T-helper 1 cell treated with Interleukin-12 subunit alpha and Interleukin-12 subunit beta and Interleukin-4 antibody, amounts not matched to agents 30 ng/mL and 1 ng/mL, for 36 hours (primary cell): ENCODE results near the gene AMBRA1. TPM values are rescaled to one million over a fixed set of nuclear protein-coding genes. Genes with fewer than 3 reads are reported as not detected.
"Not testable (repeated sequence)": the region's sequence is repeated elsewhere in the genome, so short reads cannot be mapped to it uniquely, and the experiment has no call there.

ENCODE experiments used
- intact Hi-C: fragments of 100-400 bp; cut with micrococcal nuclease; formaldehyde crosslinking; loops from one replicate; pipeline ENCODE4 v1.15.1; 2024
- total RNA-seq: library from RNA; stranded (reverse); gene quantifications from 2 replicates; pipeline ENCODE4 v1.2.3, GENCODE V29; 2022

Gene AMBRA1
- total RNA-seq, 1 donor from 2014 or later = 41.1 TPM

DNA sequence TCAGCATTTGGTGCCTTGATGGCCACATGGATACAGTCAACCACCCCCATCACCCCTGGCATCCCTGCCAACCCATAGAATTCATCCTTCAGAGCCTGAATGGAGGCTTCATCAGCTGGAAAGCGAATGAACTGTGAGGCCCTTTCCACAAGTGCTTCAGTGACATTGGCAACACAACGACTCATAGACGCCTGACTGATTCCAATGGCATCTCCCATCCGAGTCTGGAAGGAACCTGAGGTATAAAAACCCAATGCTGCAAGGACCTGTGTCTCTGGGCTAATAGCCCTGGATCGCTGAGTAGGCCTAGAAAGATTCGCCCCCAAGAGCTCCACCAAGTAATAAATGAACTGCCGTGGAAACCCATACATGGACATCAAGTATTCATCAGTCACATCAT, 21.9 kb upstream of the AMBRA1 start:
- intact Hi-C loops = loop anchor here (1.0 to 10.0 kb wide), 7 partner anchors 212 to 1151 kb away; partner anchors contain the start of genes CELF1, FNBP4 and SLC39A13

GRCh38 chr11:46612326-46612725, 18.5 kb upstream of the AMBRA1 start:
- intact Hi-C loops = loop anchor here (10.0 kb wide), 1 partner anchor 498 kb away; no protein-coding TSS in a partner anchor

- intact Hi-C loops = loop anchor here (10.0 kb wide), 1 partner anchor 497 kb away; no protein-coding TSS in a partner anchor
These were observed 17.9 kb upstream of the AMBRA1 start for GRCh38 chr11:46611526-46612304.

DNA sequence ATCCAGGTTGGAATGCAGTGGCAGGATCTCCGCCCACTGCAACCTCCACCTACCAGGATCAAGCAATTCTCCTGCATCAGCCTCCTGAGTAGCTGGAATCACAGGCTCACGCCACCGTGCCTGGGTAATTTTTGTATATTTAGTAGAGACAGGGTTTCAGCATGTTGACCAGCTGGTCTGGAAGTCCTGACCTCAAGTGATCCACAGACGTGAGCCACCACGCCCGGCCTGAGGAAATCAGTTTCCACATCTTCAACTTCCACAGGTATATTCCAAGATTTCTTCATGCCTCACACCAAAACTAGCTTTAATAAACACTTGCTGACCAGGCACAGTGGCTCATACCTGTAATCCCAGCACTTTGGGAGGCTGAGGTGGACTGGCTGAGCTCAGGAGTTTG, 15.6 kb upstream of the AMBRA1 start:
- intact Hi-C loops = no loop called here

- intact Hi-C loops = no loop called here
These were observed 13.7 kb upstream of the AMBRA1 start for GRCh38 chr11:46607516-46607915.

DNA sequence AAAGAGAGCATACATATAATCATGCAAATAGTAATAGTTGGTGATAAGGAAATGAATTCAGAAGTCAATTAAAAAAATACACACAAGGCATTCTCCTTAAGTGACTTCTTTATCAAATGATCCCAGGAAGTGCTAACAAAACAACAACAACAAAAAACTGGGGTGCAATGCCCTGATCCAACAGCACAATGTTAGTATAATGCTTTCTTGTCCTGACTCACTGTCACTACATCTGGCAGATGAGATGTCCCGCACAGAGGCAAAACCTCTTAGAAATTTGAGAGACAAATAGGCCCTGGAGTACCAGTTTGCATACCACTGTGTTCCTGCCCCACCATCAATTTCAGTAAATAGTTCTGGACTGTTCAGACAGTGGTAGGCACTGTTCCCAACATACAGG, 11.0 kb upstream of the AMBRA1 start:
- intact Hi-C loops = no loop called here

- intact Hi-C loops = no loop called here
These were observed 10.0 kb upstream of the AMBRA1 start for GRCh38 chr11:46603704-46604308.

DNA sequence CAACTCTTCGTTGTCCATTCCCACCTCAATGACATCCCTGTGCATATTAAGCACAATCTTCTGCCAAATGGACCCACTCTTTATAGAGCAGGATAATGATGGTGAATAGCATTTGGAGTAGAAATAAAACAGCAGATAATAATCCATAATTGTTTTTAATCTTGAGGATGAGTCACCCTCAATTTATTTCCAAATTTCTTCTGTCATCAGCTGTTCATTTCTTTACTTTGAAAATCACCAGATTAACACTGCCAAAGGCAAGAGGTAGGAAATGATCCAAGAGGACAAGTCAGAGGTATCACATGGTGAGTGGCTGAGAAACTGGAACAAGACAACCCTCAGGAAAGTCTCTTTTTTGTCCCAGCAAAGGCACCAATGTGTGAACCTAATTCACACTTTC, 7.3 kb upstream of the AMBRA1 start:
- intact Hi-C loops = no loop called here

DNA sequence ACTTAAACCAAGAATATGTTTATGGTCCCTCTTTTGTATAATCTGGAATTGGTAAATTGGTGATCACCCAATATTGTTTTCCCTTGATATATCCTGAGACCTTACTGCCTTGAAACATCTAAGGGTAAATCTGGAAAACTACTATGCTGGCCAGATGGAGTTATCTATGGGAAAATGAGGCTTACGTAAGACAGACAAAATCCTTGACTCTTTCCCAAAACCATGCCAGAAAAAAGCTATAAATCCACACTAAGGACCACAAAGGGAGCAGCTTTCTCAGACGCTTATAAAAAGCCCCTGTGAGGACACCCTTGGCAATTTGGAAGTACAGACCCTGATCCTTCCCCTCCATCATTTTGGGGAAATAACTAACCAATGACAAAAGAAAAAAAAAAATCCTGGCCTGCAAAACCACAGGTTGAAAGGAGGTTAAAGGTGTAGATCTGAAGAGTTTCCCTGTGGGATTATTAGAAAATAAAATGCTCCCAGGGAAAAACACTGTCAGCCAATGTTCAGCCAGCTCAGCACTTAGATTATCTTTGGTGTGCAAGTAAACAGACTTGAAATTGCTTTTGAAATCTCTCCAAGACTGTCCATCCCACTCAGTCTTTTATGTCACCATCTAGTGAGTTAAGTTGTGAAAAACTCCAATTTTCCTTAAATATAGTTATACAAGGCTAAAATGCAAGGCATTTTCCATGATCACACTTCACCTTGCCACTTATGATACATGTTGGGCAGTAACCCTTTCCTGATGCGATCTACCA, 6.6 kb upstream of the AMBRA1 start:
- intact Hi-C loops = no loop called here

DNA sequence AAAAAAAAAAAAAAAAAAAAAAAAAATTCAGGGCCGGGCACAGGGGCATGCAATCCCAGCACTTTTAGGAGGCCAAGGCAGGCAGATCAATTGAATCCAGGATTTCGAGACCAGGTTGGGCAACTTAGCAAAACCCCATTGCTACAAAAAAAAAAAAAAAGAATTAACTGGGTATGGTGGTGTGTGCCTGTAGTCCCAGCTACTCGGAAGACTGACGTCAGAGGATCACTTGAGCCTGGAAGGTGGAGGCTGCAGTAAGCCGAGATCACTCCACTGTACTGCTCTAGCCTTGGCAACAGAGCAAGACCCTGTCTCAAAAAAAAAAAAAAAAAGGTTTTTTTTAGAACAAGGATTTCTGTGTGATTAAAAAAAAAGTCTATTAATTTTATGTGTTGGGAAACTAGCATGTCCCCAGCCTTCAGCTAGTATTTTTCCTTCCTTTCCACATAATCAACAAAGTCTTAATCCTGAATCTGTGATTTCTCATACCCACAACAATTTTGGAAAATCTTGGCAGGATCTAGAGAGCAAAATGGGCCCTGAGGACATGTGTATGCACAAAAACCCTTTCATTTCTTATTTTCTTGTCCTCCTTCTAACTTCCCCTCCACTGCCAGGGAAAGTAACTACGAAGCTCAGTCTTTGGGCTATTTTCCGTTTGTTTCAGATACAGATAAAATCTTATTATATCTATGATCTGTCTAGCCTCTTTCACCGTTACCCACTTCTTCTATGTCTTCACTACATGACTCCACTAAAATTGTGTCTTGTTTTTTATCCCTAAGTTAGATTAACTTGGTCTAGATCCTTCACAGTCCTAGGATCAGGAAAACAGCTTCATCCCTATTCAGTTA, 5.7 kb upstream of the AMBRA1 start:
- intact Hi-C loops = loop anchor here (10.0 kb wide), 3 partner anchors 355 to 755 kb away; partner anchors contain the start of genes CRY2 and PHF21A

- intact Hi-C loops = loop anchor here (10.0 kb wide), 3 partner anchors 353 to 753 kb away; partner anchors contain the start of genes CRY2 and PHF21A
These were observed 3.9 kb upstream of the AMBRA1 start for GRCh38 chr11:46597609-46598219.

GRCh38 chr11:46597155-46597554, 3.3 kb upstream of the AMBRA1 start:
- intact Hi-C loops = loop anchor here (10.0 kb wide), 3 partner anchors 352 to 752 kb away; partner anchors contain the start of genes CRY2 and PHF21A

DNA sequence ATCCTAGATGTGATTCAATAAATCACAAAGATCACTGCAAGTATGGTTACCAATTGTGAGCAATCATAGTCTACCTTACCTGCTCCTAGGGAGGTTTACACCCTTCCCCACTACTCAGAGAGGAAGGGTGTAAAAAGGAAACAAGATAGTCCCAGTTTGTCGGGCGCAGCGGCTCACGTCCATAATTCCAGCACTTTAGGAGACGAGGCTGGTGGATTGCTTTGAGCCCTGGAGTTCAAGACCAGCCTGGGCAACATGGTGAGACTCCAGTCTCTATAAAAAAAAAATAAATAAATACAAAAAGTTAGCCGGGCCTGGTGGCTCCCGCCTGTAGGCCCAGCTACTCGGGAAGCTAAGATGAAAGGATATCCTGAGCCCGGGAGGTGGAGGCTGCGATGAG, 962 bp upstream of the AMBRA1 start:
- intact Hi-C loops = loop anchor here (1.0 to 10.0 kb wide), 7 partner anchors 23 to 750 kb away; partner anchors contain the start of genes ARHGAP1, ATG13, CRY2 and DGKZ

GRCh38 chr11:46594374-46594700, 514 bp upstream of the AMBRA1 start:
- intact Hi-C loops = loop anchor here (1.0 to 10.0 kb wide), 7 partner anchors 23 to 750 kb away; partner anchors contain the start of genes ARHGAP1, ATG13, CRY2 and DGKZ

- intact Hi-C loops = loop anchor here (10.0 kb wide), 3 partner anchors 346 to 746 kb away; partner anchors contain the start of genes CRY2 and PHF21A
These were observed 2.9 kb downstream of the AMBRA1 start for GRCh38 chr11:46590740-46591605.

DNA sequence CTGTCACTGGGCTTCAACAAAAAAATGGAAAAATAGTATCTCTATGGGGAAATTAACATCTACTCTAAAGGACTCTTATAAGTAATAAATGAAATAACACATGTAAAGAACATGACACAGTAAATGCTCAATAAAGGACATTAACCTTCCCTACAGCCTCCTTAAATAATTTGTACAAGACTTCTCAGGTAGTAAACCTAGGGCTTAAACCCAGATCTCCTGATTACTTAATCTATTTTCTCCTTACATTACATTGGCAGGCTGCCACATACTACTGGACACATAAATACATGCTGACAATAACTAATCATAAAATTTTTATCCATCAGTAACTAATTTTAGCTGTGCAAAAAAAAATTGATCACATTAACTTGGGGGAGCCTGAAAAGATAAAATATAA, 4.9 kb downstream of the AMBRA1 start:
- intact Hi-C loops = no loop called here

- intact Hi-C loops = no loop called here
These were observed 5.7 kb downstream of the AMBRA1 start for GRCh38 chr11:46588131-46588530.

GRCh38 chr11:46583513-46583912, 10.3 kb downstream of the AMBRA1 start:
- intact Hi-C loops = not testable (repeated sequence)

DNA sequence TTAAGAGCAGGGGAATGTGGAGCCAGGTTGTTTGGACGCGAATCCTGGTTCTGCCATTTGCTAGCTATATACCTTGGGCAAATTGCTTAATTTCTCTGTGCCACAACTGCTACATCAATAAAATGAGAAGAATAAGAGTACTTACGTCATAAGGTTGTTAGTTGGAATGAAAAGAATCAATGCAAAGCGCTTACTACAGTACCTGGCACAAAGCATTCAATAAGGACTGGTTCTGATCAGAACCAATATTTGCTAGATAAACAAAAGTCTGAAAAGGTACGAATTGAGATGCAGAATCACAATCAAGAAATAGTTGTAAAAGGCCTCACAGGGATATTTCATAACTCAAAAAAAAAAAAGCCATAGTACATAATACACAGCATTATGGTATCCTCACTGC, 11.2 kb downstream of the AMBRA1 start:
- intact Hi-C loops = no loop called here
